HG02943 (cell line): Measurements from ENCODE around the gene CCDC142.

ENCODE experiments used
- ATAC-seq: cut with Tn5 transposase; IDR thresholded peaks from one replicate; pipeline ENCODE4 v1.9.1; 2021; ENCODE audit warnings: mild to moderate bottlenecking, low read depth, moderate library complexity; ENCODE audit not compliant: unreplicated experiment

Gene CCDC142

GRCh38 chr2:74482801-74483674 lies at the start of gene CCDC142, which contains the start of gene TTC31:
TSS of gene CCDC142 (minus strand) at chr2:74482998. CDS start at chr2:74482837, 161 bp downstream.
TSS of gene TTC31 (plus strand) at chr2:74483081. CDS start at chr2:74483096, 15 bp downstream.
- ATAC-seq: peak; percentile 92

- no peak for ATAC-seq
These were observed 49.4 kb upstream of the CCDC142 start for GRCh38 chr2:74532222-74532621.

- no peak for ATAC-seq
These were observed 48.9 kb upstream of the CCDC142 start for GRCh38 chr2:74531666-74532065.

- no peak for ATAC-seq
These were observed 47.7 kb upstream of the CCDC142 start for GRCh38 chr2:74530239-74531187.

- peak; percentile 84 for ATAC-seq
These were observed 46.8 kb upstream of the CCDC142 start, which contains the start of the genes AUP1 and HTRA2 for GRCh38 chr2:74529357-74530238. TSS of gene AUP1 (minus strand) at chr2:74529706. CDS start at chr2:74529629, 77 bp downstream. TSS of gene HTRA2 (plus strand) at chr2:74529933. CDS start at chr2:74530007, 74 bp downstream.

- ATAC-seq: peak; percentile 19
These were observed 46.0 kb upstream of the CCDC142 start for GRCh38 chr2:74528600-74529356.

GRCh38 chr2:74527741-74528140 lies 44.9 kb upstream of the CCDC142 start:
- ATAC-seq: no peak

GRCh38 chr2:74526649-74527230 lies 43.9 kb upstream of the CCDC142 start:
- no peak for ATAC-seq

- ATAC-seq: no peak
These were observed 43.2 kb upstream of the CCDC142 start, which contains the start of gene DQX1 for GRCh38 chr2:74525717-74526648. TSS of gene DQX1 (minus strand) at chr2:74526231. CDS start at chr2:74525729, 502 bp downstream.

GRCh38 chr2:74524955-74525716 lies 42.3 kb upstream of the CCDC142 start:
- ATAC-seq: no peak

- no peak for ATAC-seq
These were observed 41.2 kb upstream of the CCDC142 start for GRCh38 chr2:74524005-74524404.

- no peak for ATAC-seq
These were observed 39.7 kb upstream of the CCDC142 start for GRCh38 chr2:74522516-74522915.

- ATAC-seq: no peak
These were observed 33.9 kb upstream of the CCDC142 start for GRCh38 chr2:74516650-74517049.

GRCh38 chr2:74515981-74516633 lies 33.3 kb upstream of the CCDC142 start:
- no peak for ATAC-seq

- no peak for ATAC-seq
These were observed 32.6 kb upstream of the CCDC142 start for GRCh38 chr2:74515271-74515980.
